Activated CD4-positive, alpha-beta T cell treated with anti-CD3 and anti-CD28 coated beads, Interleukin-2, amount 50 U/mL, for 4 hours (primary cell): ENCODE results near the gene JAG2.

Experiments used
- DNase-seq, 2 experiments: peaks; one replicate each; pipeline ENCODE4 v3.0.0-alpha.2; 2020

JAG2 gene

DNA sequence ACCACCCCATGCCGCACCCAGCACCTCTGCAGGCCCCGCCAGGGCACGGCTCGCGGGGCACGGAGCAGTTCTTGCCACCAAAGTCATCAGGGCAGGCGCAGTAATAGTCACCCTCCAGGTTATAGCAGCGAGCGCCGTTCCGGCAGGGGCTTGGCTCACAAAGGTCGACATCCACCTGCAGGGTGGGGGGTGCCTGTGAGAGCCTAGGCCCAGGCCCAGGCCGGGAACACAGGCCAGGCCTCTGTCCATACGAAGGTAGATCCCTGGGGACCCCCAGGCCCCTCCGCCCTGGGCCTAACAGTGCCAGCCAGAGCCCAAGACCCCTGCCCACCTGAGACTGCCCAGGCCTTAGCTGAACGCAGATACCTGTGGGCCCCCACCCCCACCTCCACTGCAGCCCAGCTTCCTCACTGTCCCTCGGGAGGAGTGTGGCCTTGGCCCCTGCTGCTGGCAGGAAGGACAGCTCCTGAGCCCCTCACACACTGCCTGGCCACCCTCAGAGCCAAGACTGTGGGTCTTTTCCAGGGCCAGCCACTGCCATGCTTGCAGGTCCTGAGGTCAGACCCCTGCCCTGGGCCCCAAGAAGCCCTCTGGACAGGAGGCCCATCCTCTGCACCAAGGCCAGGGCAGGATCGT, 19.3 kb downstream of the JAG2 start:
- no peak for DNase-seq

DNA sequence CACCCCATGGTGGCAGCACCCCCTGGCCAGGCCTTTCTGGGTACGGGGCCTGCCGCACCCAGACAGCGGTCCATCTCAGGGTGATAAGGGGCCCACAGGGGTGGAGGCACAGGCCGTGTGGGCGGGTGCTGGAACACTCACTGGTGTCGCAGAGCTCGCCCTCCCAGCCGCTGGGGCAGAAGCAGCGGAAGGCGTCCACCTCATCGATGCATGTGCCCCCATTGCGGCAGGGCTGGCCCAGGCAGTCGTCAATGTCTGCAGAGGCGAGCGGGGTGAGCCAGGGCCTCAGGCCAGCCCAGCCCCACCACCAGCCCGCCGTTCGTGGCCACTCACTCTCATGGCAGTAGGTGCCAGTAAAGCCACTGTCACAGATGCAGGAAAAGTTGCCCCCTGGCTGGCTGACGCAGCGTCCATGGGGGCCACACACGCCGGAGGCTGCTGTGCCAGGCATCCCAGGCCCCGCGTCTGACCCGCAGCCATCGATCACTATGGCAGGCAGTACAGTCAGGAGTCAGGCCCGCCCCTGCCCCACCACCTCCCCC, 19.9 kb downstream of the JAG2 start:
- DNase-seq = no peak

DNA sequence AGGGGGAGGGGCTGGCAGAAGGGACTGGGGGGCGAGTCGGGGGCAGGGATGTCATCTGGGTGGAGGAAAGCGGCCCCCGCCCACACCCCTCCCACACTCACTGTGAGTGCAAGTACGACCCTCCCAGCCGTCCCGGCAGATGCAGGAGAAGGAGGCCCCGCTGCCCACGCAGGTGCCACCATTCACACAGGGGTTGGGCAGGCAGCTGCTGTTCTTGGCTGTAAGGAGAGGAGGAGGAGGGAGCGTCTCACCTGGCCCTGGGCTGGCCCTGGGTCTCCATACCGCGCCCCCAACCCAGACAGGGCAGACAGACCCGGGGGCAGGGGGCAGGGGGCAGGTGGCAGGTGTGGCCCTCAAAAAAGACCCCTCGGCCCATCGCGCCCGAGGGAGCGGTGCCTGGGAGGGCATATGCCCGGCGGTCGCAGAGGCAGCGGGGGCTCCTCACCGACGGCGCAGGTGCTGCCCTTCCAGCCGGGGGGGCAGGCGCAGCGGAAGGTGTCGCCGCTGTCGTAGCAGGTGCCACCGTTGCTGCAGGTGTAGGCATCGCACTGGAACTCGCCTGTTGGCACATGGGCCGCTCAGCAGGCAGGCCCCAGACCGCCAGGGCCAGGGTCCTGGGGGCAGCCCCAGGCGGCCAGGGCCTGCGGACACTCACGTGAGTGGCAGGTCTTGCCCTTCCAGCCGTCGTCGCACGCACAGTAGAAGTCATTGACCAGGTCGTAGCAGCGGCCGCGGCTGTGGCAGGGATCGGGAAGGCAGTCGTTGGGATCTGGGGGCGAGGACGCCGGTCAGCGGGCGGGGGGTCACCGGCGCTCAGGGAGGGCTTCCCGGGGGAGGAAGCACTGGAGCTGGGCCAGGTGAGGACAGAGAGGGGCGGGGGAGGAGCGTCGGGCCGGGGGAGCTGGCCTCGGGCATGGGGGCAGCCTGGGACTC, 20.6 kb downstream of the JAG2 start:
- DNase-seq = no peak

DNA sequence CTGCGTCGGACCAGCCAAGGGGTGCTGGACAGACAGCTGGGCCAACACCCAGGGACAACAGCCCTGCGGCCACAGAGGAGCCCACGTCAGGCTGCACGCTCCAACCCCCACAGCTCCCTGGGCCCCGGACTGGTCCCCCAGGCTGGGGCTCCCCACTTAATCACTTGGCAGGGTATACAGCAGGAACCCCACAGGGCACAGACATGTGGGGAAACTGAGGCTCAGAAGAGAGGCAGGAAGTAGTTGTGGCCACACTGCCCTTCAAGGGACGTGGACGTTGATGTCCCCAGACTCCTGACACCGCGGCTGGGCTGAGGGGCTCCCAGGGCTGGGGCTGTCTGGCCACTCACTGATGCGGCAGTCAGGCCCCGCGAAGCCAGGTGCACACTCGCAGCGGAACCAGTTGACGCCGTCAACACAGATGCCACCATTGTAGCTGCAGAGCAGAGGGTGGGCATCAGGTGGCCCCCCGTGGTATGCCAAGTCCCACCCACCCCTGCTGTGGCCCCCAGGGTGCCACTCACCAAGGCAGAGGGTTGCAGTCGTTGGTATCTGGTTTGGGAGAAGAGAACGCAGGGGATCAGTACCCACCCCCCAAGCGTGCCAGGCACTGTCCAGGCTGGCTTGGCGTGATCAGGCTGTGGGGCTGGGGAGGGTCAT, 21.5 kb downstream of the JAG2 start:
- no peak for DNase-seq

DNA sequence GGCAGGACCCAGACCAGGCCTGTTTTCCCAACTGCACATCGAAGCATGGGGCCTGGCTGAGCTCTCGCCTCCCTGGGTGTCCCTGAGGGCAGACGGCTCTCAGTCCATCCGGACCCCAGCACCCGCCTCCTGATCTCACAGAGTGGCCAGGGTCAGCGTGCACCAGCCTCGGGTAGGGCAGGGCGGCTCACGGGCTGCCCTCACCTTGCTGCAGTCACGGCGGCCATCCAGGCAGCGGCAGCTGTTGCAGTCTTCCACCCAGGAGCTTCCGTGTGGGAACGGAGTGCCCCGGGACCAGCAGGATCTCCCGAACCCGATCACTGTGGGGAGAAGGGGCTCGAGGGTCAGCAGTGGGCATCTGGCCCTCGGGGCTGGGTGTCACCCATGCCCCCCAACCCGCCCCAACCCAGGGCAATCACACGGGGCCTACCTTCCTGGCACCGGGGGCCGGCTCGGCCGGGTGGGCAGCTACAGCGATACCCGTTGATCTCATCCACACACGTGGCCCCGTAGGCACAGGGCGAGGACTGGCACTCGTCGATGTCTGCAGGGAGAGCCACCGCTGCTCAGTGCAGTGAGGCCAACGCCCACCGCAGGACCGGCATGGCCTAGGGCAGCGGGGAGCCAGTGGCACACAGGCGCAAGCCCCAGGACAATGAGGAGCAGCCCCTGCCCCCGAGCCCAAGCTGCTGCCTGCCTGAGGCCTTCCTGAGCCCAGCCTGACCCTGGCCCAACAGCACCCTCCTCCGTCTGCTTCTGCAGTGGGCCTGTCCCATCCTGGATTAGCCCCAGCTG, 22.2 kb downstream of the JAG2 start:
- DNase-seq = no peak

DNA sequence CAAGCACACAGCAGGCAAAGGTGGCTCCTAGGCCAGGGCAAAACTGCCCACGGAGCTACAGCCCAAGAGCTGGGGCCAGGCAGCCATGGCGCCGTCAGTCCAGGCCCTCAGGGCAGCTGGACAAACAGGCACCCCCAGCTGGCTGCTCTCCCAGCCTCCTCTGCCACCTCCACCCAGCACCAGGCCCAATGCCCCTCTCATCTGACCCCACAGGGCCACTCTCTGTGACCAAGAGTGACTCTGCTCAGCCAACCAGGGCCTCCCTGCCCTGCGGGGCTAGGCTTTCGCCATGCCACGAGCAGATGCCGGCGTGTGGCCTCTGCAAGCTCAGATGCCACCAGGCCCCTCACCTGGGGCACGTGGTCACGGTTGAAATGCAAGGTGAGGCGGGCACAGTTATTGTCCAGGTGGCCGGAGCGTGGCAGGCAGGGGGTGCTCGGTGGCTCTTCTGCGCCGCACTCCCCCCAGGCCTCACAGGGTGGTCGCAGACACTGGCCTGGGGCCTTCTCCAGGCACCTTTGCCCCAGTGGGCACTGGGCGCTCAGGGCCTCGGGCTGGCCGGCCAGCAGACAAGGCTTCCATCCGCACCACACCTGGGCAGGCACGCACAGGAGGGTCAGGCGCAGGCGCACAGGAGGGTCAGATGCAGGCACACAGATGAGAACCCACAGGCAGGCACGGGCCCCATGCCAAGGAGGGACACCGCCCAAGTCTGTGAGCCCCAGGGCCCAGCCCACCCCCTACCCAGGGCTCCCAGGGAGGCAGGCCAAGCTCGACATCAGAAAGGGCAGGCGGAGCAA, 23.0 kb downstream of the JAG2 start:
- DNase-seq = no peak

DNA sequence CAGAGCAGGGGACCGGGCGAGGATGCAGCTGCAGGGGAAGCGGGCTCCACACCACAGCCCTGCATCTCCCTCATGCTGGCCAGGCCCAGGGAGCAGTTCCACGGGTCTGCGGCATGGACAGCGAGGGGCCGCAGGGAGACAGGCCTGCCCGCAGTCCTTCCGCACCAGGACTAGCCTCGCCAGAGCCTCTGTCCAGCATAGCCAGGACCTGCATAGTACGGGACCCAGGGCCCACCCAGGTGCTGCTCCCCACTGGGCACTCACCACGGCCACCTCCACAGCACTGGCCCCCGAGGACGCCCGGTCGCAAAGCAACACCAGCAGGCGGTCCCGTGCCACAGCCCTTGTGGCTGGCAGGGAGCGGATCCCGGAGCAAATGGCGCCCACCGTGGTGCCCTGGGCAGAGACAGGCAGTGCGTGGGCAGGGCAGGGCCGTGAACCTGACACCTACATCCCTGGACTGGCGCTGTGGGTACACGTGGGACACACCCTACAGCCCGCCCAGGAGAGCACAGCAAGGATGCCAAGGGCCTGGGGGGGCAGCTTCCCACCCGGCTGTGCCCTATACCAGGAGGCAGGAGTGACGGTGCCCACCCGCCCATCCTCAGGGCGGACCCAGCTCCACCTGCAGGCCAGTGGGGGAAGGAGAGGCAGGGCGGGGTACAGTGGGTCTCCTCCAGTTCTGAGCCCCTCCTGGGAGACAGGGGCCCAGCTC, 23.8 kb downstream of the JAG2 start:
- no peak for DNase-seq

DNA sequence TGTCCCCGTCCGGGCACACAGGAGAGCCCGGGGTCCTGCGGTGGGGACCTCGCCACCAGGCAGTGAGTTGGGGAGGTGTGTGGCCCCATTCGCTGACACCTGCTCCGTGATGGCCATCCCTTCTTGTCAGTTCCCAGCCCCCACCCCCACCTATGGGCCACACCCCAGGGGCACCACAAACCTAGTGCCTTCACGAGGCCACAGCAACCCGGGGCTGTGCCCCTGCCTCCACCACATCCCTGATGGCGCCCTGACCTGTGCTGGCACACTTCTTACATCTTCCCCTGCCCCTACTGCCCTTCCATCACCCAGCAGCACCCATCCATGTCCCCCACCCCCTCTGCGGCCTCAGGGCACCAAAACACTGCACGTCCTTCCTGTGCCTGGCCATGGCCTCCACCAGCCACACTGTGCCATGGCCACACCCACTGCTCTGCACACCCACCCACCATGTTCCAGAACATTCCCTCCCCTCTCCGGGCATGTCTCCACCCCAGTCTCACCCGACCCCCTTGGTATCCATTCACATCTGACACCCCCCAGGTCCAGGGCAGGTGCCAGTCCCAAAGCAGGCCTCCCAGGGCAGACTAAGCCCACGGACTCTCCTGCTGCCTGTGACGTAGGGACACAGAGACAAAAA, 24.4 kb downstream of the JAG2 start:
- no peak for DNase-seq

DNA sequence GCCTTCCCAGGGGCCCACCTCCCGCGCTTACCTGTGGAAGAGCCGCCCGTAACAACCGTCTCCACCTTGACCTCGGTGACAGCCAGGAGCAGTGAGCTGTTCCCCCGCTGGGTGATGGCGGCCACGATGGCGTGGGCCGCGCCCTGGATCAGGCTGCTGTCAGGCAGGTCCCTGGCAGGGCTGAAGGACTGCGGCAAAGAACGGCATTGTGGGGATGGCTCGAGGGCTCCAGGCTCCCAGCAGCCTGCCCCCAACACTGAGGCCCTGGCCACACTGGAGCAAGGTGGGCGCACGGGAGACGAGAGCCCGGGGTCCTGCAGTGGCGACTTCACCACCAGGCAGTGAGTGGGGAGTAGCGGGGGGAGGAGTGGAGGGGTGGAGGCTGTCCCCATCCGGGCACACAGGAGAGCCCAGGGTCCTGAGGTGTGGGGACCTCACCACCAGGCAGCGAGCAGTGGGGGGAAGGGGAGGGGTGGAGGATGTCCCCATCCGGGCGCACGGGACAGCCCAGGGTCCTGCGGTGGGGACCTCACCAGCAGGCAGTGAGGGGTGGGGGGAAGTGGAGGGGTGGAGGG, 25.0 kb downstream of the JAG2 start:
- no peak for DNase-seq

DNA sequence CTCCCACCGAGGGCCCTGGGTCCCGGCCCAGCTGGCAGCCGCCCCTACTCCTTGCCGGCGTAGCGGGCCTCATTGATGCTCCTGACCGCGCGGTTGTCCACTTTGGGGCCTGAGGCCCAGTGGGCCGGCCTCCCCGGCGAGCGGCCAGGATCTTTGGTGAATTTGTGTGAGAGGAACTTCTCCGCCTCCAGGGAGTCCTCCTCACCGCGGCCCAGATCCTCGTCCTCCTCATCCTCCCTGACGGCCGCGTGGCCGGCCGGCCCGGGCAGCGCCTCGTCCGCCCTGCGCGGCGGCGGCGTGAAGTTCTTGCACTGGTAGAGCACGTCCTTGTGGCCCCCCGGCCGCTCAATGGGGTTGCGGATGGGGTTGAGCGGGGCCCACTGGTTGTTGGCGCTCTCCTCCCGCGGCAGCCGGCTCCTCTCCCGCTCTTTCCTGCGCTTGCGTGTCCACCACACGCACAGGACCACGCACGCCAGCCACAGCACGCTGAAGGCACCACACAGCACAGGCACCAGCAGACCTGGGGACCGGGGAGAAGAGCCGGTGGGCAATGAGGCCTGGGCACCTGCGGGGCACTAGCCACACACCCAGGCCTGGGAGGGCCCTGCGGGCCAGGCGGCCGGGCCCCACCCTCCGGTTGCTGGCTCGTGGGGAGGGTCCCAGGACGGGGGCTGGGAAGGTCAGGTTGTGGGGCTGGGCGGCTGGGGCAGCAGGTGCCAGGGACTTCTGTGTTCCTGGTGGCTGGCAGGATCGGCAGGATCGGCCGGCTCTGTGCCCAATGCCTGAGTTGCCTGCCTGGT, 25.7 kb downstream of the JAG2 start:
- DNase-seq = no peak

DNA sequence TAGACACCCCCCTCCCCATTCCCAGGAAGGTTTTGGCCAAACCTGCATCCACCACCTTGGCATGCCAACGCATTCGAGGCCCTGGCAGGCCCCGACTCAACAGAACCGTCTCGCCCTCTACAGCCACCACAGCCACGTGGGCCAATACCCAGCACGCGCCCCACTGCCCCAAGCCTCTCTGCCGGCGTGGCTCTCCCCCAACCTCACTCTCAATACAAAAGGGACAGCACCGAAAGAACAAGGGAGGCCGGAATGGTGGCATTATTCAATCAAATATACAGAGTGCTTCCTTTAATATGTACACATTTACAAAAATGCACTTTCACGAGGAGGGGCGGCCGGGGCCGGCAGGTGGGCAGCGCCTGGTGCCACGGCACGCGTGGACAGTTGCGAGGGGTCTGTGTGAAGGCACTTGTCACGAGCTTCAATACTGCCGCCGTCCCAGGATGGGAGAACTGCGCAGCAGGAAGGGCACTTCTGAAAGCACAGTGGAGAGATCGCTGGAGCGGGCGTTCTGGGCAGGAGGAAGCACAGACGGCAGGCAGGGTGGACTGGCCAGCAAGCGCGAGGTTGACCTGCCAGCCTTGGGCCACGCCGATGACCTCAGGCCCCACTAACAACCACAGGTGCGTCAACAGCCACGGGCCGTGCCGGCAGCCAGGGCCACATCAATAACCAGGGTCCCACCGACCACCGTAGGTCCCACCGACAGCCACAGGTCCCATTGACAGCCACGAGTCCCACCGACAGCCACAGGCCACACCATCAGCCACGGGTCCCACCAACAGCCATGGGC, 26.9 kb downstream of the JAG2 start:
- no peak for DNase-seq

DNA sequence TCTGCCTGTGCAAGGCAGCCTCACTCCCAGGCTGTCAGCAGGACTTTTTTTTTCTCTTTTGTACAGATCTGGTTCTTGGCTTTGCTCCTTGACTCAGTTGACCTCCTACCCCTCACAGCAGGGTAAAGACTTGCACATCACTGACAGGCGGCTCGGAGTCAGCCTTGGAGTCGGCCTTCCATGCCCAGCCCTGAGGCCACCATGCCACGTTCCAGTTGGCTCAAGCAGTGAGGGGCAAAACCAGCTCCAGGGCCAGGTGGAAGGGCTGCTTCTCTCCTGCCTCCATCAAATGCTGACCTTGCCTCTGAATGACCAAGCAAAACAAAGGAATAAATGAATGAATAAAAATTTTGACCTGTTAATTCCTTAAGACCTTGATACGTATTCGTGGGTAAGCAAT, 27.6 kb downstream of the JAG2 start:
- no peak for DNase-seq

DNA sequence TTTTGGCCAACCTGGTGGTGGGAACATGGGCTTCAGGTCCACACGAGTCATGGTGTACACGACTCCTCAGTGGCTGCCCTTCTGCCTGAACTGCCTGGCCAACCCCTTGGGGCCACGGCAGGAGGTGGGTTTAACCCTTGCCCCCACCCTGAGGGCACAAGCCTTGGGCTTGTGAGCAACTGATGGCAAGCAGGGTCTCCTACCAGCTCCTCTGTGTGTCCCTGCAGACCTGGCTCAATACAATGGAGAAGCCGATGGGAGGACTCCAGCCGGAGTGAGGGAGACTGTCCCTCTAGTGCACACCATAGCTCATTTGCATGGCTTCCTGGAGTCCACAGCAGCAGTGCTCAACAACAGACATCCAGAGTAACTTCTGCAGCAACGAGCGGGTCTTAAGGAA, 28.0 kb downstream of the JAG2 start:
- DNase-seq = no peak

DNA sequence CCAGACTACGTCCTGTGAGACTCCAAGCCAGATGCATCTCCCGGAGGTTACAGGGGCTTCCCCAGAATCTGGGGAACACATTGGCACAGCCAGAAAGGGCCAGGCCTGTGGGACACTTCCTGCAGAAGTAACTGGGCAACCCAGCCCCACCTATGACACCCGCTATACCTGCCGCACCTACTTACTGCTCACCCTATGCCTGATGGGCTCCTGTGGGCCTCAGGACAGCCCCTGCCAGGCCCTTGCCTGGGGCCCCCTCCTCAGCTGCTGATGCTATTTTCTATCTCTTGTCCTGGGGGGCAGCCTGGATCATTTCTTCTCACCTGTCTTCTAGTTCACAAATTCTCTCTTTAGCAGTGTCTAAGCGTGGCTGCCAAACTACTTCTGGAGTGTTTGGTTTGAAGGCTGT, 28.7 kb downstream of the JAG2 start:
- no peak for DNase-seq

DNA sequence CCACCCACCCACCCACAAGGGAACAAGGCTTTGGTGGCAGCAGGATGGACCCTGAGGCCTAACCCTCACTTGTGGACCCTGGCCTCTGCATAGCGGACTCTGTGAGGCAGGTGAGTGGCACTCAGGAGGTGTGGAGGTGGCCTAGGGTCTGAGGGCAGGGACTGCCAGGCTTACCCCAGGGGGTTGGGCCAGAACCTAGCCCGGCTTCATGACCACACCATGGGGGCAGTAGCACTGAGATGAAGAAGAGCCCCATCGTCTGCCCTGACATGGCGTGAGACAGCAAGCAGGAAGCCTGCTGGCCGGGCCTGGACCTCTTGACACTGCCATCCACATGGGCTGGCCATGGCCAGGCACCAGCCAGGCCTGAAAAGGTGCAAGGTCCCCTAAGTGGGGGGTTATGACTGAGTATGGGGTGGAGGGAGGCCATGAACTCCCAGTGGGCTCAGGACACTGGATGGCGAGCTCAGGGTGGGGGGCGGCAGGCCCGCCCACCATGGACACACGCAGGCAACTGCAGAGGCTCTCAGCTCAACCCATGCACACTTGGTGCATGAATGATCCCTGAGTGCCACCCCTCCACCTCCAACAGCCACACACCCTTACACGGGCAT, 29.3 kb downstream of the JAG2 start:
- DNase-seq = no peak

DNA sequence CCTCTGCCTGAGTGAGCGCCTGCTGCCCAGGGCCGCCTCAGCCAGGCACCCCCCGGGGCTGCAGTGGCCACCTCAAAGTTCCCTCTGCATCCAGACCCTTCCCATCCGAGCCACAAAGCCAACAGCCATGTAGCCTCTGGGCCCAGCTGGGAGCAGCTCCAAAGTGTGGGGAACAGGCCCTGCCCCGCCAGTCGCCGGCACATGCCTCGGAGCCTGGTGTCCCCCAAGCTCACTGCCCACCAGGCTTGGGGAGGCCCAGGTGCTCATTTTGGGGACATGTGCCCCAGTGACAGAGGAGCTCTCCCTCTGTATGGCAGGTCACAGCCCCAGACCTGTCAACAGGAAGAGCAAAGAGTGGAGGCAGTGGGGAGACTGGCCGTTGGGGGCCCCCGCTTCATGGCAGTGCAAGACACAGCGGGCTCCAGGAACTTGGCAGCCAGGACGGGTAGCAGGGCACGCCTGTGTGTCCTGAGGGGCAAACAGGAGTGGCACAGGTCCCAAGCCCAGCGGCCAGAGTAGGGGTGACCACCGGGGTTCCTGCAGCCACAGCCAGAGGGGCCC, 29.9 kb downstream of the JAG2 start:
- DNase-seq = no peak

DNA sequence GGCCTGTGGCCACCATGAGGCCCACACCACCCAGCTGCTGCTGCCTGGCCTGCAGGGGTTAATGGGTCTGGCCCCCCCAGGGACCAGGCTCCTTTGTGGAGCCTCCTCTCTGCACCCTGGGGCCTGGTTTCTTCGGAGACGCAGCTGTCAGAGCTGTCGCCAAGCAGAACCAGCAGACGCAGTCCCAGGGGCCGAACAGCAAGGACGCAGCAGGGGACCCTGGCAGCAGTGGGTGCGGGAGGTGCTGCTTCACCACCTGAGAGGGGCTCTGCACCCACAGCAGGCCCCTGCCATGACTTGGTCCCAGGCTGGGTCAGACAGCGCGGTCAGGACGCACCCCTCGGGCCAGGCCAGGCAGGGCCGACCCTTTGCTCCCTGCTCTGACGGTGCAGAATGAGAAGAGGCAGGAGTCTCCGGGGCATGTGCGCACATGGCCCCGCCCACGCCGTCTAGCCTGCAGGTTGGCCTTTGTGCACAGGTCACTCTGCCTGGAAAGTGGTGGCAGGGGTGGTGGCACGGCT, 30.5 kb downstream of the JAG2 start:
- no peak for DNase-seq
